ENCODE data around the gene CCDC51. TPM values are rescaled to one million over a fixed set of nuclear protein-coding genes. Genes with fewer than 3 reads are reported as not detected.

CCDC51 gene
- total RNA-seq, 1 experiment from 2014 or later, result 31.9 TPM

DNA sequence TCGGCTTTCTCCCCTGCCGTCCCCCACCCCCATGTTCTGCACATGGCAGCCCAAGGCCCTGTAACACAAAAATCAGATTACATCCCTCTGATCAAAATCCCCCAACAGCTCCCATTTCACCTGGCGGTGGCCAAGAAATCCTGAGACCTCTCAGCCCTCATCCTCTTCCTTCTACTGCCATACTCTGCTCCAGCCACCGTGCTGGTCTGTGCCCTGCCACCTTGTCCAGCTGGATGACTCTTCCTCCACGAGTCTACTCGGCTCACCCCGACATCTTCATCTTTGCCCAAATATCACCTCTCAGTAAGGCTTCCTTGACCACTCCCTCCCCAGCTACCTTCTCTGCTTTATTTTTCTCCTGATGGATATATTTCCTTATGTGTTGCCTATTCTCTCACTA, 3.1 kb downstream of the CCDC51 start:
- ChIA-PET POLR2A (interaction anchor here (0.6 to 20.2 kb wide), 11 partner anchors 9 to 249 kb away, joined by 3 to 749 read pairs (median 6); partner anchors contain the start of genes ATRIP, CDC25A and PFKFB4), CTCF (interaction anchor here (0.7 to 10.7 kb wide), 55 partner anchors 9 to 474 kb away, joined by 3 to 647 read pairs (median 8); partner anchors contain the start of genes ATRIP, CDC25A, NME6 and UCN2)
- TF ChIP-seq, protein P1, sequence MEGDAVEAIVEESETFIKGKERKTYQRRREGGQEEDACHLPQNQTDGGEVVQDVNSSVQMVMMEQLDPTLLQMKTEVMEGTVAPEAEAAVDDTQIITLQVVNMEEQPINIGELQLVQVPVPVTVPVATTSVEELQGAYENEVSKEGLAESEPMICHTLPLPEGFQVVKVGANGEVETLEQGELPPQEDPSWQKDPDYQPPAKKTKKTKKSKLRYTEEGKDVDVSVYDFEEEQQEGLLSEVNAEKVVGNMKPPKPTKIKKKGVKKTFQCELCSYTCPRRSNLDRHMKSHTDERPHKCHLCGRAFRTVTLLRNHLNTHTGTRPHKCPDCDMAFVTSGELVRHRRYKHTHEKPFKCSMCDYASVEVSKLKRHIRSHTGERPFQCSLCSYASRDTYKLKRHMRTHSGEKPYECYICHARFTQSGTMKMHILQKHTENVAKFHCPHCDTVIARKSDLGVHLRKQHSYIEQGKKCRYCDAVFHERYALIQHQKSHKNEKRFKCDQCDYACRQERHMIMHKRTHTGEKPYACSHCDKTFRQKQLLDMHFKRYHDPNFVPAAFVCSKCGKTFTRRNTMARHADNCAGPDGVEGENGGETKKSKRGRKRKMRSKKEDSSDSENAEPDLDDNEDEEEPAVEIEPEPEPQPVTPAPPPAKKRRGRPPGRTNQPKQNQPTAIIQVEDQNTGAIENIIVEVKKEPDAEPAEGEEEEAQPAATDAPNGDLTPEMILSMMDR (IDR thresholded peaks at IDR 0.05; ENCODE audit: unreplicated experiment), result no peak
- no TSS peak for BruUV-seq (replicated peaks)
- peaks cover 38% of the 10 kb centered on the region for H3K36me3 Mint-ChIP-seq (ENCODE audit: insufficient read depth, unreplicated experiment)
- no peaks in the 10 kb centered on the region for H3K9me3 Mint-ChIP-seq (ENCODE audit: unreplicated experiment)
- H3K4me3 Mint-ChIP-seq (ENCODE audit: unreplicated experiment), result no peak overlapping the region
- no peak for DNase-seq (ENCODE audit: unreplicated experiment)
- H3K27me3 Mint-ChIP-seq (ENCODE audit: insufficient read depth, unreplicated experiment), result no peaks in the 10 kb centered on the region
- H3K4me1 Mint-ChIP-seq (ENCODE audit: insufficient read depth, unreplicated experiment), result peaks cover 41% of the 10 kb centered on the region
- intact Hi-C loops (cut with micrococcal nuclease), result loop anchor here (1.0 kb wide), 4 partner anchors 36 to 243 kb away; no protein-coding TSS in a partner anchor
- H3K27ac Mint-ChIP-seq (ENCODE audit: low read depth, unreplicated experiment), result no peak overlapping the region

DNA sequence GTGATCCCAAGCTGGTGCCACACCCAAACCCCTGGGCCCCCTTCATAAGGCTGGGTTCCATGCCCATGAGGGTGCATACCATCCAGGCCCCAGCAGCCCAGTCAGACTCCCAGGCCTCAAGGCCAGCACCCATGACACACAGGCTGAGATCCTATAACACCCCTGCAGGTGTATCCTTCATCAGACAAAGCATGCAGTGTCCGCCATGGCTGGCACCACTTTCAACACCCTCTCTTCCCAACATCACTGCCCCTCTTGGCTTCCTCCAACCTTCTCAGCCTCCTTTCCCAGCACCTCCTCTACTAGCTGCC, 3.5 kb downstream of the CCDC51 start:
- POLR2A ChIA-PET, result interaction anchor here (0.7 to 20.2 kb wide), 19 partner anchors 8 to 249 kb away, joined by 3 to 749 read pairs (median 6); partner anchors contain the start of genes ATRIP, CDC25A and PFKFB4
- no TSS peak for BruUV-seq (replicated peaks)

DNA sequence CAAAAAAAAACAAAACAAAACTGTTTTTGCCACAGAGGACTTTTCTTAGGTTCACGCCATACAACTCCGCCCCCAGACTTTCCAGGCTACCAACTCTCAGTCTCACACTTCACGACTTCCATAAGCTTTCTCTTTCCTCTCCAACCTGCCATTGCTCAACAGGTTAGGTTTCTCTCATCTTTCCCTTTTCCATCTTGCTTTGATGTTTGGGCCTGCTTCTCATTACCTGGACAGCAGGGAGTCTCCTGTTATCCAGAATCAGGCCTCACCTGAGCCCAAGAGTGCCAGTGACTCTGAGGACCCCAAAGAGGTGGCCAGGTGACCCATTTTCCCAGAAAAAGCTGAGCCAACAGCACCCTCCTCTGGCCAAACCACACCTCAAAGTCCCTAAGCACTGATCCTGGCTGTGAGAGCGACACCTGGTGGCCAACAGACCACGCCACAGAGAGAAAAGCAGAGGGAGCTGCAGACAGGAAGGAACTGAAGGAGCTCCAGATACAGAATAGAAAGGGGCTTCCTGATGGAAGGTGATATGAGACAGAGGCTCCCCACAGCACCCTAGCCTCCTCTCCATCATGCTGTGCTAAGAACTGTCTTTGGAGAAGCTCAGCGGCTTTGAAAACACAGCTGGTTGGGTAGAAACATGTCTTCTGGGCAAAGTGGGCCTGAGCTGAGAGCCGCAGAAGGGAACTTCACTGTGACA, 4.0 kb downstream of the CCDC51 start:
- Mint-ChIP-seq H3K4me3 (ENCODE audit: unreplicated experiment) (no peak overlapping the region), H3K36me3 (ENCODE audit: insufficient read depth, unreplicated experiment) (peaks cover 37% of the 10 kb centered on the region), H3K4me1 (ENCODE audit: insufficient read depth, unreplicated experiment) (peaks cover 51% of the 10 kb centered on the region), H3K9me3 (ENCODE audit: unreplicated experiment) (no peaks in the 10 kb centered on the region), H3K27me3 (ENCODE audit: insufficient read depth, unreplicated experiment) (no peaks in the 10 kb centered on the region), H3K27ac (ENCODE audit: low read depth, unreplicated experiment) (no peak overlapping the region)
- TF ChIP-seq, protein P1 (IDR thresholded peaks at IDR 0.05; ENCODE audit: unreplicated experiment), result peak; percentile 99
- ChIA-PET POLR2A (interaction anchor here (0.7 to 20.2 kb wide), 21 partner anchors 8 to 280 kb away, joined by 3 to 749 read pairs (median 4); partner anchors contain the start of genes ATRIP, CDC25A, PFKFB4 and SPINK8), CTCF (interaction anchor here (0.6 to 10.7 kb wide), 99 partner anchors 10 to 1697 kb away, joined by 3 to 647 read pairs (median 5); partner anchors contain the start of genes ATRIP, CDC25A, NME6 and PFKFB4)
- no TSS peak for BruUV-seq (replicated peaks)
- DNase-seq (ENCODE audit: unreplicated experiment), result peak; percentile 89
- intact Hi-C loops (cut with micrococcal nuclease), result loop anchor here (1.0 kb wide), 4 partner anchors 35 to 242 kb away; no protein-coding TSS in a partner anchor

More for the DNA sequence above, 3.5 kb downstream of the CCDC51 start:
- Mint-ChIP-seq H3K9me3 (ENCODE audit: unreplicated experiment) (no peaks in the 10 kb centered on the region), H3K27me3 (ENCODE audit: insufficient read depth, unreplicated experiment) (no peaks in the 10 kb centered on the region), H3K27ac (ENCODE audit: low read depth, unreplicated experiment) (no peak overlapping the region), H3K4me3 (ENCODE audit: unreplicated experiment) (no peak overlapping the region), H3K4me1 (ENCODE audit: insufficient read depth, unreplicated experiment) (peaks cover 46% of the 10 kb centered on the region), H3K36me3 (ENCODE audit: insufficient read depth, unreplicated experiment) (peaks cover 38% of the 10 kb centered on the region)
- CTCF ChIA-PET, result interaction anchor here (0.6 to 10.7 kb wide), 88 partner anchors 9 to 1698 kb away, joined by 3 to 647 read pairs (median 6); partner anchors contain the start of genes ATRIP, CDC25A, NME6 and PFKFB4
- intact Hi-C loops (cut with micrococcal nuclease), result loop anchor here (1.0 kb wide), 4 partner anchors 35 to 242 kb away; no protein-coding TSS in a partner anchor
- TF ChIP-seq, protein P1 (IDR thresholded peaks at IDR 0.05; ENCODE audit: unreplicated experiment), result no peak
- DNase-seq (ENCODE audit: unreplicated experiment), result no peak

DNA sequence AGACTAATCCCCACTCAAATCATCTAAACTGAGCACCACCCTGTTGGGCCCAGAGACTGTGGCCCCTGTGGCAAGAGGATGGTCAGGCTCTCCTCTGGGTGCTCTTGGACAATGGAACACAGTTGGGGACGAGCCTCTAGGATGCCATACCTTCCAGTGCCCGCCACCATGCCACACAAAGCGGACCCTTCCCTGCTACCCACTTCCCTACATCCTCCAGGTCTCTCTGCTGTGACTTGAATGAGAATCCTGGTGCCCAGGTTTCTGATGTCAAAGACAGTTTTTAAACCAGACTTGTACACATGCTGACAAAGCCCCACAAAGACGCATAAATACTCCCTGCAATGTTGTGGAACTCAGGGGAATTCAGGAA, 4.7 kb downstream of the CCDC51 start:
- TF ChIP-seq, protein P1 (IDR thresholded peaks at IDR 0.05; ENCODE audit: unreplicated experiment), result no peak
- Mint-ChIP-seq H3K4me1 (ENCODE audit: insufficient read depth, unreplicated experiment) (peaks cover 58% of the 10 kb centered on the region), H3K27ac (ENCODE audit: low read depth, unreplicated experiment) (peak overlapping the region; percentile 98), H3K27me3 (ENCODE audit: insufficient read depth, unreplicated experiment) (no peaks in the 10 kb centered on the region), H3K9me3 (ENCODE audit: unreplicated experiment) (no peaks in the 10 kb centered on the region), H3K4me3 (ENCODE audit: unreplicated experiment) (no peak overlapping the region), H3K36me3 (ENCODE audit: insufficient read depth, unreplicated experiment) (peaks cover 33% of the 10 kb centered on the region)
- CTCF ChIA-PET, result interaction anchor here (0.6 to 10.7 kb wide), 57 partner anchors 11 to 729 kb away, joined by 3 to 647 read pairs (median 8); partner anchors contain the start of genes ATRIP, CDC25A, NME6 and UCN2
- no peak for DNase-seq (ENCODE audit: unreplicated experiment)
- intact Hi-C loops (cut with micrococcal nuclease), result no loop called here
- POLR2A ChIA-PET, result interaction anchor here (1.1 to 20.2 kb wide), 15 partner anchors 8 to 281 kb away, joined by 3 to 749 read pairs (median 6); partner anchors contain the start of genes ATRIP and SPINK8
- BruUV-seq (replicated peaks), result no TSS peak

All from MCF 10A (cell line).